ENCODE data around the gene BCHE. TPM values are rescaled to one million over a fixed set of nuclear protein-coding genes. Genes with fewer than 3 reads are reported as not detected.

The BCHE gene
- total RNA-seq, 4 donors from 2014 or later, result 0.15 to 1.2 (median 0.96) TPM

DNA sequence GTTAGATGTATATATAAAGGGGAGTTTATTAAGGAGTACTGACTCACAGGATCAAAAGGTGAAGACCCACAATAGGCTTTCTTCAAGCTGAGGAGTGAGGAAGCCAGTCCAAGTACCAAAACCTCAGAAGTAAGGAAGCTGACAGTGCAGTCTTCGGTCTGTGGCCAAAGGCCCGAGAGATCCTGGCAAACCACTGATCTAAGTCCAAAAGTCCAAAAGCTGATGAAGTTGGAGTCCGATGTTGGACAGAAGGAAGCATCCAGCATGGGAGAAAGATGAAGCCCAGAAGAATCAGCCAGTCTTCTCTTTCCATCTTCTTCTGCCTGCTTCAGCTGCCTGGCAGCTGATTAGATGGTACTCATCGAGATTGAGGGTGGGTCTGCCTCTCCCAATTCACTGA lies 107.5 kb downstream of the BCHE start:
- no peaks in the 10 kb centered on the region for H3K4me1 ChIP-seq
- in situ Hi-C loops (cut with MboI; ENCODE audit: low sequenced_read_pairs in 4 of 4) (no loop called here), intact Hi-C loops (cut with DNase I; ENCODE audit: low total_unique reads) (no loop called here)
- no peaks in the 10 kb centered on the region for H3K9me3 ChIP-seq
- DNase-seq (no peak), ATAC-seq (no peak)
- H3K4me3 ChIP-seq, result no peak overlapping the region
- no peak overlapping the region for H3K27ac ChIP-seq
- no peak for TF ChIP-seq POLR2A (IDR thresholded peaks at IDR 0.05)
- TF ChIP-seq CTCF (IDR thresholded peaks at IDR 0.05 in 4 of 5, conservative IDR thresholded peaks at IDR 0.05 in 1 of 5), result no peak
- H3K36me3 ChIP-seq, result no peaks in the 10 kb centered on the region
- no peaks in the 10 kb centered on the region for H3K27me3 ChIP-seq

GRCh38 chr3:165728924-165729323 lies 108.3 kb downstream of the BCHE start:
- in situ Hi-C loops (cut with MboI; ENCODE audit: low sequenced_read_pairs in 4 of 4), result no loop called here
- no peak overlapping the region for H3K27ac ChIP-seq
- ATAC-seq, result no peak
- H3K36me3 ChIP-seq, result no peaks in the 10 kb centered on the region
- no peak for DNase-seq
- no peaks in the 10 kb centered on the region for H3K9me3 ChIP-seq
- intact Hi-C loops (cut with DNase I; ENCODE audit: low total_unique reads), result no loop called here
- H3K27me3 ChIP-seq, result no peaks in the 10 kb centered on the region
- TF ChIP-seq CTCF (IDR thresholded peaks at IDR 0.05 in 4 of 5, conservative IDR thresholded peaks at IDR 0.05 in 1 of 5), result no peak
- H3K4me1 ChIP-seq, result no peaks in the 10 kb centered on the region
- no peak overlapping the region for H3K4me3 ChIP-seq

- intact Hi-C loops (cut with DNase I; ENCODE audit: low total_unique reads), result no loop called here
Measured at GRCh38 chr3:165725296-165725695, 111.9 kb downstream of the BCHE start.

More at GRCh38 chr3:165725296-165725695, 111.9 kb downstream of the BCHE start:
- DNase-seq (no peak), ATAC-seq (no peak)
- Histone ChIP-seq H3K9me3 (peaks cover 0 to 2% (median 0%) of the 10 kb centered on the region in 3 donors), H3K36me3 (no peaks in the 10 kb centered on the region), H3K27me3 (no peaks in the 10 kb centered on the region), H3K4me1 (no peaks in the 10 kb centered on the region), H3K27ac (no peak overlapping the region), H3K4me3 (no peak overlapping the region)
- no peak for TF ChIP-seq POLR2A (IDR thresholded peaks at IDR 0.05)
- in situ Hi-C loops (cut with MboI; ENCODE audit: low sequenced_read_pairs in 4 of 4), result no loop called here
